Measurements from ENCODE around the gene SPATA31E1. TPM values are rescaled to one million over a fixed set of nuclear protein-coding genes. Genes with fewer than 3 reads are reported as not detected.
"Not testable (repeated sequence)": the region's sequence is repeated elsewhere in the genome, so short reads cannot be mapped to it uniquely, and the experiment has no call there.

The SPATA31E1 gene
- not detected for total RNA-seq

DNA sequence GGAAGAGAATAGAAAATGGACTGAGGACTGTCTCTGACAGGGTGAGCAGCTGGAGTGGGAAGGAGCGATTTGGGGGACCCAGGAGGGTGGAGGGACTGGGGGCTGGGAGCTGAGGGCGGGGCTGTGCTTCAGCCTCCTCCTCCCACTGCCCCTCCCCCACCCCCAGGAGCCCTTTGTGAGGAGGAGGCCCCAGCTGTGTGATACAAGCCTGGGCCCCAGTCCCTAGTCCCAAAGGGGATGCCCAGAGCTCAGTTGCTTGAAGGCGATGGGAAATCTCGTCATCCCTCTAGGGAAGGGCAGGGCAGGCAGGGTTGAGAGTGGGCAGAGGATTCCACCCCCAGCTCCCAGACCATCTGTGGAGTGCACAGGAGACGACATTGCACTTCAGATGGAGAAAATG, at the start of gene SPATA31E1:
SPATA31E1 (plus strand) TSS at position 251 of the 400 bp plus-strand sequence; CDS start at position 266, 15 bp downstream.
- Mint-ChIP-seq H3K4me1 (ENCODE audit: low read depth) (peaks cover 4% of the 10 kb centered on the region), H3K27me3 (peaks cover 6% of the 10 kb centered on the region), H3K4me3 (no peak within 1 kb of the TSS), H3K27ac (no peak within 1 kb of the TSS), H3K36me3 (no peaks in the 10 kb centered on the region), H3K9me3 (no peaks in the 10 kb centered on the region)
- DNase-seq = peak; percentile 3
- ChIA-PET CTCF (interaction anchor here (0.8 kb wide), 1 partner anchor 11 kb away, joined by 3 read pairs; no protein-coding TSS in a partner anchor), POLR2A (no interaction called here)
- intact Hi-C loops (cut with micrococcal nuclease) = no loop called here

- DNase-seq = no peak
- Mint-ChIP-seq H3K9me3 (no peaks in the 10 kb centered on the region), H3K36me3 (no peaks in the 10 kb centered on the region), H3K4me3 (no peak overlapping the region), H3K4me1 (ENCODE audit: low read depth) (peaks cover 5% of the 10 kb centered on the region), H3K27me3 (no peaks in the 10 kb centered on the region), H3K27ac (no peak overlapping the region)
- ChIA-PET CTCF (interaction anchor here (1.9 kb wide), 1 partner anchor 11 kb away, joined by 5 read pairs; no protein-coding TSS in a partner anchor), POLR2A (no interaction called here)
- intact Hi-C loops (cut with micrococcal nuclease) = no loop called here
These were observed 48.3 kb upstream of the SPATA31E1 start for GRCh38 chr9:87834357-87834756.

- ChIA-PET CTCF (no interaction called here), POLR2A (no interaction called here)
- intact Hi-C loops (cut with micrococcal nuclease) = no loop called here
- H3K9me3 Mint-ChIP-seq = no peaks in the 10 kb centered on the region
- no peaks in the 10 kb centered on the region for H3K4me1 Mint-ChIP-seq (ENCODE audit: low read depth)
- H3K4me3 Mint-ChIP-seq = no peak overlapping the region
- no peak for DNase-seq
- H3K27me3 Mint-ChIP-seq = no peaks in the 10 kb centered on the region
- H3K36me3 Mint-ChIP-seq = no peaks in the 10 kb centered on the region
- no peak overlapping the region for H3K27ac Mint-ChIP-seq
These were observed 46.1 kb upstream of the SPATA31E1 start for GRCh38 chr9:87836536-87836935.

GRCh38 chr9:87836951-87837705, 45.5 kb upstream of the SPATA31E1 start:
- H3K36me3 Mint-ChIP-seq = no peaks in the 10 kb centered on the region

DNA sequence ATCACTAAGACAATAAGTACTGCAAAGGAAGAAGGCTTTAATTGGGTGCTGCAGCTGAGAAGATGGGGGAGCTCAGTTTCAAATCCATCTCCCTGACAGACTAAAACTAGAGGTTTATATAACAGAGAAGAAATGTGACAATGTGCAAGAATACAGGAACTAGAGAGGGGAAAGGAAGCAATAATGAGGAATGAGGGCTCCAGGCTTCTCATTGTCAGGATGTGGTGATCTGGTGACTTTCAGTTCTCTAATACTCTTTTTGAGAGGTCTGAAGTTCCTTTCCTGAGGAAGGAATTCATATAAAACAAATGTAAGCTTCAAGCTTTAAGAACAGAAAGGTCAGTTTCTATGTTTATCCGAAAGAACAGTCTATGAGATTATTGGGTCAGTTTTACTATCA, 42.5 kb upstream of the SPATA31E1 start:
- ChIA-PET POLR2A (no interaction called here), CTCF (no interaction called here)
- no peak for DNase-seq
- intact Hi-C loops (cut with micrococcal nuclease) = no loop called here
- no peak overlapping the region for H3K27ac Mint-ChIP-seq
- no peaks in the 10 kb centered on the region for H3K36me3 Mint-ChIP-seq
- H3K9me3 Mint-ChIP-seq = no peaks in the 10 kb centered on the region
- no peaks in the 10 kb centered on the region for H3K27me3 Mint-ChIP-seq
- H3K4me3 Mint-ChIP-seq = no peak overlapping the region
- no peaks in the 10 kb centered on the region for H3K4me1 Mint-ChIP-seq (ENCODE audit: low read depth)

More at GRCh38 chr9:87836951-87837705, 45.5 kb upstream of the SPATA31E1 start:
- H3K4me1 Mint-ChIP-seq (ENCODE audit: low read depth) = no peaks in the 10 kb centered on the region
- H3K27me3 Mint-ChIP-seq = no peaks in the 10 kb centered on the region
- ChIA-PET POLR2A (no interaction called here), CTCF (no interaction called here)
- H3K4me3 Mint-ChIP-seq = no peak overlapping the region
- no peak for DNase-seq
- no peak overlapping the region for H3K27ac Mint-ChIP-seq
- intact Hi-C loops (cut with micrococcal nuclease) = no loop called here
- no peaks in the 10 kb centered on the region for H3K9me3 Mint-ChIP-seq

DNA sequence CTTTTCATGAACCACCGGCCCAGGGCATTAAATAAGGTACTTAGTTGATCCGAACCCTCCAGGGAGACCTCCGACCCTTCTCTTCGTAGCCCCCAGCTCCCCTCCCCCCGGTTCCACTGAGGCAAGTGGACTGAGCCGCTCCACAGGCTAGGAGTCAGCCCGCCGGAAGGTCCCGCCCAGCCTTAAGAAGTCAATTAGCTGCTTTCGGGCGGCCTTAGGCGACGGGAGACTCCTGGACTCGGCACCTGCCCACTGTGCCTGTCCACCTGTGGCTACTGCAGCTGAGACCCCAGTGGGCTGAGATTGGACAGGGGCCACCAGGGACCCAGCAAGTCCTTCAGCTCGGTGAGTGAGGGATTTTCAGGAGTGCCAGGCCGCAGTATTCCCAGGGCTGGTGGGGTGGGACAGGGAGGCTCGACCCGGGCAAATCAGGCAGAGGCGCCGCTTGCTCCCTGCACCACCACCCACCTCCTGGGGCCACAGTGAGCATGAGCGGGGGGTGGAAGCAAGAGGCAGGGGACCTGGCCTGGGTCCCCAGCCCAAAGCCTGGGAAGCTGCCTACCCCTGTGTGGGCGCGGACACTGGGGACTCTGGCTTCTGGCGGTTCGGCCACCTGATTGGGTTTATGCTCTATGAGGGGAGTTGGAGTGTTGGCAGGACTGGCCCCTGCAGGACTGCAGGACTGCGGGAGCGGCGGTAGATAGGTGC, 39.6 kb upstream of the SPATA31E1 start:
- no peaks in the 10 kb centered on the region for H3K9me3 Mint-ChIP-seq
- H3K27me3 Mint-ChIP-seq = no peaks in the 10 kb centered on the region
- H3K4me3 Mint-ChIP-seq = no peak overlapping the region
- H3K36me3 Mint-ChIP-seq = no peaks in the 10 kb centered on the region
- no peaks in the 10 kb centered on the region for H3K4me1 Mint-ChIP-seq (ENCODE audit: low read depth)
- ChIA-PET POLR2A (no interaction called here), CTCF (no interaction called here)
- DNase-seq = no peak
- no peak overlapping the region for H3K27ac Mint-ChIP-seq
- intact Hi-C loops (cut with micrococcal nuclease) = no loop called here

- DNase-seq = no peak
- no peak overlapping the region for H3K4me3 Mint-ChIP-seq
- POLR2A ChIA-PET = no interaction called here
- H3K9me3 Mint-ChIP-seq = no peaks in the 10 kb centered on the region
- no peaks in the 10 kb centered on the region for H3K27me3 Mint-ChIP-seq
- no peak overlapping the region for H3K27ac Mint-ChIP-seq
- intact Hi-C loops (cut with micrococcal nuclease) = no loop called here
- no peaks in the 10 kb centered on the region for H3K4me1 Mint-ChIP-seq (ENCODE audit: low read depth)
- no peaks in the 10 kb centered on the region for H3K36me3 Mint-ChIP-seq
- CTCF ChIA-PET = interaction anchor here (1.5 kb wide), 1 partner anchor 11 kb away, joined by 5 read pairs; no protein-coding TSS in a partner anchor
These were observed 38.2 kb upstream of the SPATA31E1 start for GRCh38 chr9:87844506-87844905.

DNA sequence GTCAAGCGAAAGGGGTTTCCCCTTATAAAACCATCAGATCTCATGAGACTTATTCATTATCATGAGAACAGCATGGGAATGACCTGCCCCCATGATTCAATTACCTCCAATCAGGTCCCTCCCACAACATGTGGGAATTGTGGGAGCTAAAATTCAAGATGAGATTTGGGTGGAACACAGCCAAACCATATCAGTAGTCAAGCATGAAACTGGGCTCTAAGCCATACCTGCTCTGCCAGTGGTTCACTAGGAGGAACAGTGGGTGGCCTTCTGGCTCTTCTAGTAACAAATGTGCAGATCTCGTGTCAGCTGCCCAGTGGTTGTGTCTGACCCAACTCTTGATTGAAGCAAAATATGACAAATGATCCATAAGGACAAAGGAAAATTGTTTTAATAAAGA, 34.9 kb upstream of the SPATA31E1 start:
- H3K9me3 Mint-ChIP-seq; H3K27ac Mint-ChIP-seq; H3K4me3 Mint-ChIP-seq; H3K4me1 Mint-ChIP-seq (ENCODE audit: low read depth); H3K36me3 Mint-ChIP-seq; POLR2A ChIA-PET; intact Hi-C loops (cut with micrococcal nuclease); H3K27me3 Mint-ChIP-seq; CTCF ChIA-PET; DNase-seq: not testable (repeated sequence)

- Mint-ChIP-seq H3K4me1 (ENCODE audit: low read depth) (no peaks in the 10 kb centered on the region), H3K9me3 (no peaks in the 10 kb centered on the region), H3K36me3 (no peaks in the 10 kb centered on the region), H3K4me3 (no peak overlapping the region), H3K27ac (no peak overlapping the region), H3K27me3 (no peaks in the 10 kb centered on the region)
- intact Hi-C loops (cut with micrococcal nuclease) = no loop called here
- no peak for DNase-seq
- POLR2A ChIA-PET = no interaction called here
- CTCF ChIA-PET = no interaction called here
These were observed 33.4 kb upstream of the SPATA31E1 start for GRCh38 chr9:87849144-87849758.

DNA sequence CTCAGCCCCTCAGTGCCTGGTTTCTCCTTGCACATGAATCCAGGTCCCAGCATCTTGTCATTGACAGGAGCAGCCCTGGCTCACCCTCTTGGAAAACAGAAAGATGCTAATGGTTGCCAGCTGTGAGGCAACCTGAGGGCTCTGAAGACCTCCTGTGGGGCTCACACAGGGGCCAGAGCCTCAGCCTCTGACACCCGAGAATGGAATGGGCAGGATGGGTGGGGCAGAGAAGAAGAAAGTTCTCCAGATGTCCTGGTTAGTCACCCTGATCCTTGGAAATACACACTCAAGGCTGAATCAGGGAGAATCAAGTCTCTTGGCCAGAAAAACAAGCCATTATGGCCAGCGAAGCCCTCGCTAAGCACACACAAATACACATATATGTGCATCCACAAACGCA, 32.3 kb upstream of the SPATA31E1 start:
- intact Hi-C loops (cut with micrococcal nuclease) = no loop called here
- Mint-ChIP-seq H3K4me3 (no peak overlapping the region), H3K27ac (no peak overlapping the region), H3K27me3 (no peaks in the 10 kb centered on the region), H3K9me3 (no peaks in the 10 kb centered on the region), H3K4me1 (ENCODE audit: low read depth) (no peaks in the 10 kb centered on the region), H3K36me3 (no peaks in the 10 kb centered on the region)
- no peak for DNase-seq
- ChIA-PET POLR2A (no interaction called here), CTCF (no interaction called here)

- CTCF ChIA-PET; H3K9me3 Mint-ChIP-seq; H3K4me1 Mint-ChIP-seq (ENCODE audit: low read depth); DNase-seq; H3K27ac Mint-ChIP-seq; POLR2A ChIA-PET; H3K4me3 Mint-ChIP-seq; H3K36me3 Mint-ChIP-seq; H3K27me3 Mint-ChIP-seq; intact Hi-C loops (cut with micrococcal nuclease): not testable (repeated sequence)
These were observed 31.5 kb upstream of the SPATA31E1 start for GRCh38 chr9:87851186-87851585.

GRCh38 chr9:87853302-87853701, 29.4 kb upstream of the SPATA31E1 start:
- H3K4me1 Mint-ChIP-seq (ENCODE audit: low read depth) = no peaks in the 10 kb centered on the region
- POLR2A ChIA-PET = no interaction called here

More at GRCh38 chr9:87853302-87853701, 29.4 kb upstream of the SPATA31E1 start:
- CTCF ChIA-PET = no interaction called here
- no peak for DNase-seq
- no peak overlapping the region for H3K4me3 Mint-ChIP-seq
- no peaks in the 10 kb centered on the region for H3K27me3 Mint-ChIP-seq
- H3K9me3 Mint-ChIP-seq = no peaks in the 10 kb centered on the region
- no peaks in the 10 kb centered on the region for H3K36me3 Mint-ChIP-seq
- H3K27ac Mint-ChIP-seq = no peak overlapping the region
- intact Hi-C loops (cut with micrococcal nuclease) = no loop called here

Measured in activated CD4-positive, alpha-beta memory T cell treated with anti-CD3 and anti-CD28 coated beads for 36 hours (primary cell).